OCI-LY7 (cell line): ENCODE measurements around the gene ENO1. TPM values are rescaled to one million over a fixed set of nuclear protein-coding genes. Genes with fewer than 3 reads are reported as not detected.

Source experiments
- BruUV-seq: library from RNA; stranded (reverse); fragments of 400-500 nt; replicated peaks from 2 replicates; lab custom pipeline; 2021; lab: Mats Ljungman, UMichigan
- CTCF ChIA-PET: fragments of 300-600 bp; sonication (Branson Sonifier 250); formaldehyde crosslinking; loops from one replicate; lab custom pipeline; 2022; ENCODE audit warnings: antibody characterized with exemption; ENCODE audit not compliant: unreplicated experiment; lab: Charles Lee
- POLR2A ChIA-PET: fragments of 300-600 bp; sonication (Branson Sonifier 250); formaldehyde crosslinking; loops from one replicate; lab custom pipeline; 2022; ENCODE audit warnings: antibody characterized with exemption; lab: Charles Lee
- DNase-seq: peaks from one replicate; pipeline ENCODE4 v3.0.0-alpha.2; 2015; ENCODE audit warnings: low spot score
- H2AFZ ChIP-seq: fragments of 200-600 bp; sonication (generic), shearing (Covaris generic); 2 replicates; pipeline ENCODE4 v1.6.1; 2014; ENCODE audit warnings: mild to moderate bottlenecking, antibody characterized with exemption, low read length, moderate library complexity
- H3K27ac ChIP-seq: fragments of 200-600 bp; sonication (generic); 2 replicates; pipeline ENCODE4 v1.5.1; 2014; ENCODE audit warnings: mixed run types, low read depth, mild to moderate bottlenecking, moderate library complexity, low read length, inconsistent platforms; ENCODE audit not compliant: poor library complexity, severe bottlenecking
- H3K36me3 ChIP-seq: fragments of 200-600 bp; sonication (generic); 2 replicates; pipeline ENCODE4 v1.6.1; 2014; ENCODE audit warnings: mild to moderate bottlenecking, antibody characterized with exemption, low read length, moderate library complexity, mixed read lengths; ENCODE audit not compliant: insufficient read depth
- H3K4me1 ChIP-seq: fragments of 200-600 bp; sonication (generic); 2 replicates; pipeline ENCODE4 v1.5.1; 2014; ENCODE audit warnings: mild to moderate bottlenecking, low read length; ENCODE audit not compliant: insufficient read depth, poor library complexity, severe bottlenecking
- H3K4me2 ChIP-seq: fragments of 200-600 bp; sonication (generic); 2 replicates; pipeline ENCODE4 v1.6.1; 2014; ENCODE audit warnings: mild to moderate bottlenecking, low read length
- H3K4me3 ChIP-seq: fragments of 200-600 bp; sonication (generic); 2 replicates; pipeline ENCODE4 v1.5.1; 2014; ENCODE audit warnings: mild to moderate bottlenecking, low read depth, low read length; ENCODE audit not compliant: poor library complexity, severe bottlenecking
- H3K79me2 ChIP-seq: fragments of 200-600 bp; sonication (generic); 2 replicates; pipeline ENCODE4 v1.6.1; 2016; ENCODE audit warnings: low read depth, mild to moderate bottlenecking, low read length, moderate library complexity, mixed read lengths; ENCODE audit not compliant: insufficient read depth
- H3K9me2 ChIP-seq: fragments of 200-600 bp; sonication (generic); 2 replicates; pipeline ENCODE4 v1.6.1; 2016; ENCODE audit warnings: mild to moderate bottlenecking, low read length, mixed read lengths; ENCODE audit not compliant: insufficient read depth
- H3K9me3 ChIP-seq: fragments of 200-600 bp; sonication (generic); 2 replicates; pipeline ENCODE4 v1.6.1; 2014; ENCODE audit warnings: mild to moderate bottlenecking, mixed run types, low read length, mixed read lengths
- H4K20me1 ChIP-seq: fragments of 200-600 bp; sonication (generic); 2 replicates; pipeline ENCODE4 v1.6.1; 2014; ENCODE audit warnings: mild to moderate bottlenecking, antibody characterized with exemption, low read length, moderate library complexity, mixed read lengths; ENCODE audit not compliant: insufficient read depth
- CTCF ChIP-seq: fragments of 200-600 bp; sonication (generic); conservative IDR thresholded peaks from 2 replicates; pipeline ENCODE4 v1.5.1; 2014; ENCODE audit warnings: mild to moderate bottlenecking, antibody characterized with exemption, low read length, moderate library complexity, mixed read lengths
- EZH2phosphoT487 ChIP-seq: fragments of 200-600 bp; sonication (generic); IDR thresholded peaks from 2 replicates; pipeline ENCODE4 v1.6.1; 2018; ENCODE audit warnings: low read depth, borderline replicate concordance, mild to moderate bottlenecking, mixed run types, antibody characterized with exemption, low read length, moderate library complexity, mixed read lengths
- intact Hi-C: fragments of 100-400 bp; cut with micrococcal nuclease; formaldehyde crosslinking; loops from one replicate; pipeline ENCODE4 v1.10.0; 2022; ENCODE audit not compliant: unreplicated experiment
- total RNA-seq, 2 experiments: library from RNA; depleted of rRNA in 1 of 2; stranded (reverse); fragments of >200 nt in 1 of 2; shearing (Covaris generic) in 1 of 2; gene quantifications; 2 replicates each; pipeline ENCODE4 v1.2.3, GENCODE V29; 2014 to 2022

The ENO1 gene
- total RNA-seq, 2 experiments from 2014 or later: 1,017 to 1,337 TPM

- Histone ChIP-seq H3K9me3 (no peaks in the 10 kb centered on the region), H3K36me3 (no peaks in the 10 kb centered on the region), H4K20me1 (no peaks in the 10 kb centered on the region), H3K9me2 (no peaks in the 10 kb centered on the region), H3K4me2 (no peak overlapping the region), H3K79me2 (no peaks in the 10 kb centered on the region), H3K27ac (no peak overlapping the region), H3K4me1 (no peaks in the 10 kb centered on the region), H3K4me3 (no peak overlapping the region), H2AFZ (no peak overlapping the region)
- intact Hi-C loops: no loop called here
- no peak for DNase-seq
- ChIA-PET POLR2A (no interaction called here), CTCF (no interaction called here)
- TF ChIP-seq CTCF (no peak), EZH2phosphoT487 (no peak)
- no TSS peak for BruUV-seq
These were observed 13.5 kb upstream of the ENO1 start for GRCh38 chr1:8892026-8892425.

GRCh38 chr1:8891401-8891800 is 12.9 kb upstream of the ENO1 start:
- DNase-seq: no peak
- Histone ChIP-seq H3K4me3 (no peak overlapping the region), H3K27ac (no peak overlapping the region), H3K9me3 (no peaks in the 10 kb centered on the region), H3K4me1 (no peaks in the 10 kb centered on the region), H3K79me2 (no peaks in the 10 kb centered on the region), H3K9me2 (no peaks in the 10 kb centered on the region), H3K36me3 (no peaks in the 10 kb centered on the region), H2AFZ (no peak overlapping the region), H4K20me1 (no peaks in the 10 kb centered on the region), H3K4me2 (no peak overlapping the region)
- BruUV-seq: no TSS peak
- ChIA-PET CTCF (no interaction called here), POLR2A (interaction anchor here (1.6 kb wide), 1 partner anchor 11 kb away, joined by 4 read pairs; no protein-coding TSS in a partner anchor)
- TF ChIP-seq CTCF: no peak
- TF ChIP-seq EZH2phosphoT487: no peak
- intact Hi-C loops: no loop called here

GRCh38 chr1:8889925-8890785 is 11.7 kb upstream of the ENO1 start:
- no peak overlapping the region for H3K4me2 ChIP-seq
- no peaks in the 10 kb centered on the region for H3K9me2 ChIP-seq
- intact Hi-C loops: no loop called here
- H3K9me3 ChIP-seq: no peaks in the 10 kb centered on the region
- no peak for DNase-seq
- no TSS peak for BruUV-seq
- ChIA-PET POLR2A (interaction anchor here (1.6 kb wide), 1 partner anchor 9 kb away, joined by 4 read pairs; no protein-coding TSS in a partner anchor), CTCF (no interaction called here)
- H2AFZ ChIP-seq: no peak overlapping the region
- no peak overlapping the region for H3K27ac ChIP-seq
- no peaks in the 10 kb centered on the region for H3K36me3 ChIP-seq
- no peaks in the 10 kb centered on the region for H4K20me1 ChIP-seq
- TF ChIP-seq EZH2phosphoT487: no peak
- no peak for TF ChIP-seq CTCF
- no peak overlapping the region for H3K4me3 ChIP-seq
- no peaks in the 10 kb centered on the region for H3K4me1 ChIP-seq
- H3K79me2 ChIP-seq: no peaks in the 10 kb centered on the region
